Ovary (tissue), 9 donors: ENCODE results near the gene NAAA. TPM values are rescaled to one million over a fixed set of nuclear protein-coding genes. Genes with fewer than 3 reads are reported as not detected.
"Not testable (repeated sequence)": the region's sequence is repeated elsewhere in the genome, so short reads cannot be mapped to it uniquely, and the experiment has no call there.

Source experiments
- DNase-seq, 5 donors: peaks; one replicate each; pipeline ENCODE4 v3.0.0-alpha.2; 2019 to 2020
- H3K27ac ChIP-seq, 2 donors: fragments of 200-600 bp; one replicate each; pipeline versions ENCODE4 v1.5.1 to v1.8.0; 2019 to 2022
- H3K27me3 ChIP-seq: fragments of 200-600 bp; one replicate; pipeline ENCODE4 v1.8.0; 2022
- H3K36me3 ChIP-seq: fragments of 200-600 bp; sonication (generic); one replicate; pipeline ENCODE4 v1.5.1; 2019
- H3K4me1 ChIP-seq: one replicate; pipeline ENCODE4 v1.8.1; 2013; ENCODE audit warnings: mild to moderate bottlenecking, moderate library complexity; ENCODE audit not compliant: insufficient read depth
- H3K4me3 ChIP-seq: fragments of 200-600 bp; sonication (generic); one replicate; pipeline ENCODE4 v1.5.1; 2017
- H3K9me3 ChIP-seq, 2 donors: fragments of 200-600 bp in 1 of 2; sonication (generic) in 1 of 2; one replicate each; pipeline versions ENCODE4 v1.5.1 to v1.8.1; 2013 to 2019; ENCODE audit warnings: mild to moderate bottlenecking in 1 of 2, moderate library complexity in 1 of 2
- EP300 ChIP-seq: sonication (generic); formaldehyde crosslinking; IDR thresholded peaks from one replicate; pipeline ENCODE4 v1.6.1; 2017; ENCODE audit warnings: antibody characterized with exemption
- POLR2A ChIP-seq: fragments of 450-650 bp; IDR thresholded peaks from one replicate; pipeline ENCODE4 v1.6.1; 2017; ENCODE audit warnings: antibody characterized with exemption, mild to moderate bottlenecking, moderate library complexity
- WGBS, 3 donors: extraction: QIAGEN DNeasy Blood & Tissue Kit in 1 of 3; methylation state at CpG; one replicate each; pipeline versions ENCODE4 v1.1.5 to v1.1.7; 2013 to 2017; 5-methylcytosine and 5-hydroxymethylcytosine counted together
- intact Hi-C, 4 donors: fragments of 100-400 bp; cut with DNase I; formaldehyde crosslinking; loops; one replicate each; pipeline versions ENCODE4 v1.11.0 to v1.15.1; 2022 to 2023
- polyA plus RNA-seq, 2 donors: library from polyadenylated mRNA; stranded (reverse); fragments of 200-250 nt in 1 of 2; fragments of 350-450 nt in 1 of 2; fragmentation: Illumina TruSeq in 1 of 2; extraction: RNeasy Lipid Tissue Mini Kit (QIAGEN cat#74804) in 1 of 2; gene quantifications; one replicate each; pipeline ENCODE4 v1.2.3, GENCODE V29; 2013 to 2014
- total RNA-seq, 7 donors: library from RNA; depleted of rRNA in 2 of 7; stranded (reverse); fragments of >200 nt in 2 of 7; fragmentation: NEBNext Ultra II Directional in 3 of 7; extraction: Animal tissue kit (Norgen Biotek cat#: 25700) in 3 of 7; gene quantifications; one replicate each; pipeline versions ENCODE4 v1.1.0 to v1.2.4, GENCODE V29; 2016 to 2023
- TF ChIP-seq, protein P1 (sequence below), 3 donors: fragments of 450-650 bp in 2 of 3; fragments of 200-600 bp in 1 of 3; IDR thresholded peaks; one replicate each; pipeline versions ENCODE4 v1.5.1 to v1.8.0; 2016 to 2022; ENCODE audit warnings: antibody characterized with exemption in 3 of 3, mild to moderate bottlenecking in 1 of 3
- donor health status: DM: no; HTN: no; CAD: no; lungs with moderate emphysema.
- donor health status: DM: no; HTN: no; CAD: no.
- donor health status: Bipolar disorder and iron deficiency.
- donor health status: DM: yes; HTN: yes; CAD: no.
- donor health status: DM: no; HTN: no; CAD: no.
- donor health status: DM: yes; HTN: yes; CAD: no.

Gene NAAA
- total and polyA plus RNA-seq, 9 donors = 6.2 to 46.7 (median 14.1) TPM

DNA sequence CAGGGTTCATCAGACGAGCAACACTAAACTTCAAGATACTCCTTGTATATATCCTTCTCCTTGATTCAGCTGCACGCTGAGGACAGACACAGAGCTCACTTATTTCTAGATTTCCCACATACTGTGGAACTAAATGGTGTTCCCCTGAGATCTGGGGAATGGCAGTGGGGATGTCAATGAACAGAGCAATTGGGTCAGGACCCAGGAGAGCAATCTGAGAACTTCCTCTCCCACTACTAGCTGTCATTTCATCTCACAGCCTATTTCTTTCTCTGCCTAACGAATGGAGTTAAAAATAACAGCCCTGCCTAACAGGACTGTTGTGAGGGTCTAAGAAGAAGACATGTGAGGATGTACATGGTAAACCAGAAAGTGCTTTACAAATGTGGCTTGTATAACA lies 10.7 kb downstream of the NAAA start:
- H3K4me1 ChIP-seq = no peaks in the 10 kb centered on the region
- H3K27ac ChIP-seq = no peak overlapping the region
- 91 to 94% (median 92%) methylated on average over 3 of the region's 3 CpGs for whole genome bisulfite sequencing, 3 donors
- TF ChIP-seq EP300 (no peak), POLR2A (no peak)
- TF ChIP-seq, protein P1, sequence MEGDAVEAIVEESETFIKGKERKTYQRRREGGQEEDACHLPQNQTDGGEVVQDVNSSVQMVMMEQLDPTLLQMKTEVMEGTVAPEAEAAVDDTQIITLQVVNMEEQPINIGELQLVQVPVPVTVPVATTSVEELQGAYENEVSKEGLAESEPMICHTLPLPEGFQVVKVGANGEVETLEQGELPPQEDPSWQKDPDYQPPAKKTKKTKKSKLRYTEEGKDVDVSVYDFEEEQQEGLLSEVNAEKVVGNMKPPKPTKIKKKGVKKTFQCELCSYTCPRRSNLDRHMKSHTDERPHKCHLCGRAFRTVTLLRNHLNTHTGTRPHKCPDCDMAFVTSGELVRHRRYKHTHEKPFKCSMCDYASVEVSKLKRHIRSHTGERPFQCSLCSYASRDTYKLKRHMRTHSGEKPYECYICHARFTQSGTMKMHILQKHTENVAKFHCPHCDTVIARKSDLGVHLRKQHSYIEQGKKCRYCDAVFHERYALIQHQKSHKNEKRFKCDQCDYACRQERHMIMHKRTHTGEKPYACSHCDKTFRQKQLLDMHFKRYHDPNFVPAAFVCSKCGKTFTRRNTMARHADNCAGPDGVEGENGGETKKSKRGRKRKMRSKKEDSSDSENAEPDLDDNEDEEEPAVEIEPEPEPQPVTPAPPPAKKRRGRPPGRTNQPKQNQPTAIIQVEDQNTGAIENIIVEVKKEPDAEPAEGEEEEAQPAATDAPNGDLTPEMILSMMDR (IDR thresholded peaks at IDR 0.05) = no peak
- no peaks in the 10 kb centered on the region for H3K27me3 ChIP-seq
- H3K36me3 ChIP-seq = no peaks in the 10 kb centered on the region
- H3K4me3 ChIP-seq = no peak overlapping the region
- no peak for DNase-seq
- intact Hi-C loops = no loop called here
- no peaks in the 10 kb centered on the region for H3K9me3 ChIP-seq

- H3K27me3 ChIP-seq, H3K9me3 ChIP-seq, intact Hi-C loops, H3K4me3 ChIP-seq, H3K36me3 ChIP-seq, H3K4me1 ChIP-seq, H3K27ac ChIP-seq, DNase-seq: not testable (repeated sequence)
- WGBS, 3 donors = 88 to 90% (median 90%) methylated on average over 11 of the region's 11 CpGs
Measured at GRCh38 chr4:75924916-75925315, 15.9 kb downstream of the NAAA start.

DNA sequence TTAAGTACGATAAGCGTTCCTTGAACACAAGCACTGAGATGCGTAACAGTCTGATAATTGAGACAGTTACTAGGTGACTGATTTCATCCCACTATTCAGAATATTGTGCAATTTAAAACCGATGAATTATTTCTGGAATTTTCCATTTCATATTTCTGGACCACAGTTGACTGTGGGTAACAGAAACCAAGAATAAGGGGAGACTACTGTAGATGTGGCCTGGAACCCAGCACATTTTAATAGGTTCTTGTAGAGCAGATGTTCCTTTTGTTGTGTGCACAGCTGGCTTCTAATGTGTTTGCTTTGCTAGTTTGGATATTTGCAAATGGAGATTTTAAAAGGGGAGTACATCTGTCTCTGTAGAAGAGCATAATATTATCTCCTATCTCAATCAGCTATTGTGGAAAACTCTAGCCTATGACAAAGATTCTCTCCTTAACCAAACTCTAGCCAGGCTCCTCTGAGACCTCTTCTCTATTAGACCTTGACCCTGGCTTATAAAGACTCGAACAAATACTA lies 16.4 kb downstream of the NAAA start:
- no peak for TF ChIP-seq EP300
- TF ChIP-seq, protein P1 (IDR thresholded peaks at IDR 0.05) = no peak
- TF ChIP-seq POLR2A = no peak
- Histone ChIP-seq H3K4me1 (peaks cover 2% of the 10 kb centered on the region), H3K9me3 (no peaks in the 10 kb centered on the region), H3K36me3 (no peaks in the 10 kb centered on the region), H3K27ac (no peak overlapping the region), H3K4me3 (no peak overlapping the region), H3K27me3 (no peaks in the 10 kb centered on the region)
- DNase-seq = no peak
- 69 to 78% (median 70%) methylated on average over 5 of the region's 5 CpGs for WGBS, 3 donors
- intact Hi-C loops = no loop called here

DNA sequence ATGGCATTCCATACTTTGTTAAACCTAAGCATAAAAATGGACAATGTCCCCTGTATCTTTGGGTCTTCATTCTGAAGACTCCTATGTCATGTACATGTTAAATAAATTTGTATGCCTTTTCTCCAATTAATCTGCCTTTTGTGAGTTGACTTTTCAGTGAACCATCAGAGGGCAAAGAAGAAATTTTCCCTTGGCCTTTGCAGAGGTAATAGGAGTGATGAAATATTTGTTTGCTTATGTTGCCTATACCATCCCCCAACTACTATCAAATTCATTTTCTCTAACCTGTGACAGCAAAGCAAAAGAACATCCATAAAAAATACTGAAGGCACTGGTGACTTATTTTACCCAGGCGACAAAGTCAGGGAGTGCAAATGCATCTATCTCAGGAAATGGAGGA lies 18.2 kb downstream of the NAAA start:
- intact Hi-C loops = no loop called here
- H3K27ac ChIP-seq = no peak overlapping the region
- H3K9me3 ChIP-seq = no peaks in the 10 kb centered on the region
- WGBS, 3 donors = 93 to 98% (median 96%) methylated on average over 1 of the region's 1 CpG
- no peaks in the 10 kb centered on the region for H3K27me3 ChIP-seq
- TF ChIP-seq POLR2A = no peak
- TF ChIP-seq, protein P1 (IDR thresholded peaks at IDR 0.05) = no peak
- no peak for TF ChIP-seq EP300
- no peak for DNase-seq
- no peaks in the 10 kb centered on the region for H3K36me3 ChIP-seq
- H3K4me3 ChIP-seq = no peak overlapping the region
- peaks cover 2% of the 10 kb centered on the region for H3K4me1 ChIP-seq

DNA sequence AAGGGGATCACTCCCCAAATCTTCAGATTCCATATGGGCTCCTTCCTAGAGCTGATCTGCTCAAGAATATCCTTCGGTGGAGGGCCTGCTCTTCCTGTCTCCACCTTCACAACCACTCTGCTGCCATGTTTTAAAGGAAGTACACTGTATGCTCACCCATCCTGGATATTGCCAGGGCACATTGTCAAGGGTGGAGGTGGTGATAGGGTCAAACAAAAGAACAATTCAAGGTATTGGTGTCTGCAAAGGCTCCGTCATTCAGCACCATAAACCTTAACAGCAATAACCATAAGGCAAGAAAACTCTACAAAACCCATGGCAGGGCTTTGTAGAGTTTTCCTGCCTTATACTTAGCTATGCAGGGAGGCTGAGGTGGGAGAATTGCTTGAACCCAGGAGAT lies 18.9 kb downstream of the NAAA start:
- TF ChIP-seq, protein P1 (IDR thresholded peaks at IDR 0.05) = no peak
- TF ChIP-seq POLR2A (no peak), EP300 (no peak)
- no peaks in the 10 kb centered on the region for H3K27me3 ChIP-seq
- no peaks in the 10 kb centered on the region for H3K36me3 ChIP-seq
- H3K9me3 ChIP-seq = no peaks in the 10 kb centered on the region
- no peak overlapping the region for H3K27ac ChIP-seq
- intact Hi-C loops = no loop called here
- no peak overlapping the region for H3K4me3 ChIP-seq
- no peak for DNase-seq
- WGBS, 3 donors = 97 to 100% (median 97%) methylated on average over 2 of the region's 2 CpGs
- H3K4me1 ChIP-seq = peaks cover 2% of the 10 kb centered on the region
